Activated CD4-positive, alpha-beta T cell treated with anti-CD3 and anti-CD28 coated beads for 48 hours (primary cell): ENCODE measurements around the gene SURF6.
"Not testable (repeated sequence)": the region's sequence is repeated elsewhere in the genome, so short reads cannot be mapped to it uniquely, and the experiment has no call there.

Experiments
- DNase-seq: peaks from one replicate; pipeline ENCODE4 v3.0.0-alpha.2; 2020

SURF6 gene

DNA sequence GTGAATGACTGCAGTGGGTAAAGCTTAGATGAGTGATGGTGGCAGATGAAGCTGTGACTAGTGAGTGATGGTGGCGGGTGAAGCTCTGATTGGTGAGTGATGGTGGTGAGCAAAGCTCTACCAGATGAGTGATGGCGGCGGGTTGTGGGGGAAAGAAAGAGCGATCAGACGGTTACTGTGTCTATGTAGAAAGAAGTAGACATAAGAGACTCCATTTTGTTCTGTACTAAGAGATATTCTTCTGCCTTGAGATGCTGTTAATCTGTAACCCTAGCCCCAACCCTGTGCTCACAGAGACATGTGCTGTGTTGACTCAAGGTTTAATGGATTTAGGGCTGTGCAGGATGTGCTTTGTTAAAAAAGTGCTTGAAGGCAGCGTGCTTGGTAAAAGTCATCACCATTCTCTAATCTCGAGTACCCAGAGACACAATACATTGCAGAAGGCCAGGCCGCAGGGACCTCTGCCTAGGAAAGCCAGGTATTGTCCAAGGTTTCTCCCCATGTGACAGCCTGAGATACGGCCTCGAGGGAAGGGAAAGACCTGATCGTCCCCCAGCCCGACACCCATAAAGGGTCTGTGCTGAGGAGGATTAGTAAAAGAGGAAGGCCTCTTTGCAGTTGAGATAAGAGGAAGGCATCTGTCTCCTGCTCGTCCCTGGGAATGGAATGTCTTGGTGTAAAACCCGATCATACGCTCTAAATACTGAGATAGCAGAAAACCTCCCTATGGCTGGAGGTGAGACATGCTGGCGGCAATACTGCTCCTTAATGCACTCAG, 52.5 kb downstream of the SURF6 start:
- DNase-seq, result not testable (repeated sequence)

- no peak for DNase-seq
Observed at GRCh38 chr9:133282464-133283238, 53.3 kb downstream of the SURF6 start.

DNA sequence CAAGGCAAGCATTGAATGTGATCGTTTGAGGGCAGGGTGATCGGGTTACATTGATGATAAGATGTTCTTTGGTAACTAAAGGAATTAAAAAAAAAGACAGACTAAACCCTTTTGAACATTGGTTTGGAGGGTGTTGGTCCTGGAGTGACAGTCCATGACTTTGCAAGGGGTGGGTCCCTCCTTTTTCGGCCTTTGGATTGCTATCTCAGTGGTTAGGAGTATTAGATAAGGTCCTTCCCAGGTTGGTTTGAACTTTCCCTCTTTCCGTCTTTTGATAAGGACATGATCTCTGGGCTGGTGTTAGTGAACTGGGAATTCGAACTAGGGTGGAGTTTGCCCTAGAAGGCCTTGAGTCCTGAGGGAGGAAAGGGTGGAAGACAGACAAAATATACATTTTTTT, 55.6 kb downstream of the SURF6 start:
- DNase-seq, result no peak
